CD4-positive, alpha-beta T cell treated with Interleukin-12 subunit alpha and Interleukin-12 subunit beta, for 1 hour (primary cell): ENCODE measurements around the gene ITPRID2.

Experiments
- DNase-seq: peaks from one replicate; pipeline ENCODE4 v3.0.0-alpha.2; 2020

ITPRID2 gene

DNA sequence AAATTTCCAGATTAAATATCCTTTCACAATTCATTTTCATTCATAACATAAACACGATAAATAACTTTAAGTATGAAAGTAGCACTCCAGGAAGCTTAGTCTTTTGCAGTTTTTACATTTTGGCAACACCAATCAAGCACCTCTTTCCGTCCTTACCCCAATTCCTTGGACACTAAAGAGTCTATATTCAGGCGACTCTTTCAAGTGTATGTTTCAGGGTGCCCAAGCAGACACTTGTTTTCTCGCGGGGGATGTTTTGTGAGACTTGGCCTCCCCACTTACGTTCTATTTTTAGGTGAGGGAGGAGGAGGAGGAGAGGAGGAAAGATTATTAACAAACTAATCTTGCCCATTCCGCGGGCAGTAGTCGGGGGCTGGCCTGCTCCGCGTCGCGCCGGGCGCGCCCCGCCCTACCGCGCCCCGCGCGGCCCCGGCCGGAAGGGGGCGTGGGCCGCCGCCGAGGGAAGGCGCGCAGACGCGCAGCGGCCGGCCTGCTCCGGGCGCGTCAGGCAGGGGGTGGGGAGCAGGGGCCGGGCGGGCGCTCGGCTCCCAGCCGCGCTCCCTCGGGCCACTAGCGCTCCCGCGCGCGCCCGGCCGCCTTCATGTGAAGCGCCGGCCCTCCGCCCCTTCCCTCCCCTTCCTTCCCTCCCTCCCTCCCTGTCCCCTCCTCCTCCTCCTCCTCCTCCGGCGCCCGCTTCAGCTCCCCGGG, at the start of gene ITPRID2:
ITPRID2 (plus strand) TSS at position 473 of the 708 bp plus-strand sequence. CDS start 337 bp downstream, outside the sequence.
- peak; percentile 69 for DNase-seq

DNA sequence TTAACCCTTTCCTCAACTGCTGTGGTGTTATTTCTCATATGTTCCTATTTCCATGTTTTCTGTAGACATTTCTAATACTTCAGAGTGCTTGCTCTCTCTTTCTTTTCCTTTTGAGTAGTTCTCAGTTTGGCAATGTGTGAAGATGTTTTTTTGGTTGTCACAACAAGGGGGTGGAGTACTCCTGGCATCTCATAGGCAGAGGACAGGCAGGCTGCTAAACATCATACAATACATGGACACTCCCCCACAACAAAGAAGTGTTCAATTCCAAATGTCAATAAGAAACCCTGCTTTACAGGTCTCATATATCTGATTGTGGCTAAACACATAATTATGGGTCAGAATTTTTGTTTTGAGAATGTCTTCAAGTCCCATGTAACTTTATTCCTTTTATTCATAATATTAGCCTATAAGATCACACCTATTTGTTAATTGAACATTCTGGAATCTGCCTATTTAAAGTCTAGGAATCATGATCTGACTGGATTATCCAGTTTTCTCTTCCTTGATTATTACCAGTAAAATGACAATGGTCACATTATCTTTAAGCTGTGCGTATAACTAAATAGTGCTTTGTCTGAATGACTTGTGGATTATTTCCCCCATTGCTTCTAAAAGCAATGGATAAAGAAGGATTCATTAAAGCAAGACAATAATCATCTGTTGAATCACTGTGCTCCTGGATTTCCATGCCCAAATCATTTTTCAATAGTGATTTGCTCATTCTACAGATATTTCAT, 46.8 kb upstream of the ITPRID2 start:
- no peak for DNase-seq

GRCh38 chr2:181846399-181847197, 44.9 kb upstream of the ITPRID2 start:
- no peak for DNase-seq

GRCh38 chr2:181847198-181847556, 44.4 kb upstream of the ITPRID2 start:
- DNase-seq = no peak

DNA sequence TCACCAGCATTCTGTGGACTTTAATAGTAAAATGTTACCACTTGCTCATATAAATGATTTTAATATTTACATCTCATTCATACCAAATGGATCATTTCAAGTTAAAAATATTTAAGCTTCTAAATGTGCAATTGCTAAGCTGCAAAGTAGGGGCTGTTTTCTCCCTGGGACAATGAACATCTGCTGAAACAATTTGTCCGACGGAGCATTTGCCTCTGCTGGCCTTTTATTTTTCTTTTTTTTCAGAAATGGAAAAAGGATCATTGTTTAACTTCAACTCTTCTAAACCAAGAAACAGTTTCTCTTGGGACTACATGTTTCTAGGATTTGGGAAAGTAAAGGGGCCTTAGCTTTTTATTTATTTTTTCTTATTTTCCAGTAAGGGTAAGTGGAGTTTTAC, 43.8 kb upstream of the ITPRID2 start:
- no peak for DNase-seq

DNA sequence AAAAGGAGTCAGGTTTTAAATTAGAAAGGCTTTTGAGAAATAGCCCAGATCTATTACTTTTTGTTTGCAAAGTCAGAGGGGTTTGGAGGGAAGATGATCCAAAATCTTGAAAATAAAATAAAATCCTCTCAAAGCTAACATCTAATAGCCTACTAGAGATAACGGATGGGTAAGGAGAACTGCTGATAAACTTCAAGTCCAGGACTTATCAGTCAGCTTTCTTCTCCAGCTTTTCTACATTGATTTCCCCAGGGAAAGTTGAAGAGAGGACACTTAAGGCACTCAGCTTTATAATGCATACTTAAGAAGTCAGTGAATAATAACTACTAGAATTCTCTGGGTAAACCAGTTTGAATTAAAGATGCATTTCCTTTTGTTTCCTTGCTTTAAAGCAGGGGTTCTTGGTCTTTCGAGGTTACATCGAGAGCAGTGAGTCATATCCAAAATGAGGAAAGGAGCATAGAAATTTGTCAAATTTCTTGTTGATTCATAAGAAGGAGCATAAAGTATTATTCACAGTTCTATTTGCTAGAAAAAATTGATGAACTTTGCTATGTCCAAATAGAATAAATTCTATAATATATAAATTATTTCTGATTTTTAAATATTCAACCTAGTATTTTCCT, 43.2 kb upstream of the ITPRID2 start:
- no peak for DNase-seq

DNA sequence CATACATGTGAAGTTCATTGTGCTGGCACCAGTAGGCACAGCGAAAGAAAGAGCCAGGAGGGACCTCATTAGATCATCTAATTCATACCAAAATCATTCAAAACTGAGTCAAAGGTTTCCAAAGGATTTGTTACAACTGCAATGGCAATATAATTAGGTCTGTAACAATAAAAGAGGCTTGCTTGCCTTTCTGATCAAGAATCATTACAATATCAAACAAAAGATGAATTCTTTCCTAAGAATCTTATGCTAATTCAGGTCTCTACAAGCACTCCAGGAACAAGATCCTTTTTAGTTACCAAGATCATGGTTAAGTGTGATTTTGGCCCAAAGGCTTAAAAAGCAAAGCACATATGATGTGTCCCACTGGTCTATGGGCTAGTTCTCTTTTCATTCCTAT, 41.9 kb upstream of the ITPRID2 start:
- DNase-seq = no peak

DNA sequence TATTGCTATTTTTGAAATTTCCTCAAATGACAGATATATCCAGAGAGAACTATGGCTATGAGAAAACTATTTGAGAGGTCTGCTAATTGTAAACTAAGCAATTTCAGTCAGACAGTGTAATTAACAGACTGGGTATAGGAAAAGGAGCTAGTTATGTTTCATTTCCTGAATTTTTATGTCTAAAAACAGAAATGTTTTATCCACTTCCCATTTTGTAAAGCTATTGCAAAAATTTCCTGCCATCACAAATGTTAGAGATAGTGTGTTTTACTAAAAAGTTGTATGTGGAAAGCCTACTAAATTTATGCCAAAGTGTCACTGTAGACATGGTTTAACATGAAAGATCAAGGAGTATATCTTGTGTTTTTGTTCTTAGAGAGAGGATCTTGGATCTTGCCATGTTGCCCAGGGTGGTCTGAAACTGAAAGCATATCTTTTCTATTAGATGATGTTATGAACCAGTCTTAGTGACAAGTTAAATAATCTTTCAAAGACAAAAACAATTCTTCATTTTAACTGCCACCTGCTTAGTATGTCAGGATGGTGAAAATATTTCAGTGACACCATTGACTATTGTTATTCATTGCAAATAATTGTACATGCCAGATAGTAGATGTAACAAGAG, 40.5 kb upstream of the ITPRID2 start:
- DNase-seq = no peak

GRCh38 chr2:181851726-181852125, 39.8 kb upstream of the ITPRID2 start:
- DNase-seq = no peak

- no peak for DNase-seq
These were observed 37.8 kb upstream of the ITPRID2 start for GRCh38 chr2:181853696-181854095.

- DNase-seq = no peak
These were observed 34.0 kb upstream of the ITPRID2 start for GRCh38 chr2:181857483-181857882.

DNA sequence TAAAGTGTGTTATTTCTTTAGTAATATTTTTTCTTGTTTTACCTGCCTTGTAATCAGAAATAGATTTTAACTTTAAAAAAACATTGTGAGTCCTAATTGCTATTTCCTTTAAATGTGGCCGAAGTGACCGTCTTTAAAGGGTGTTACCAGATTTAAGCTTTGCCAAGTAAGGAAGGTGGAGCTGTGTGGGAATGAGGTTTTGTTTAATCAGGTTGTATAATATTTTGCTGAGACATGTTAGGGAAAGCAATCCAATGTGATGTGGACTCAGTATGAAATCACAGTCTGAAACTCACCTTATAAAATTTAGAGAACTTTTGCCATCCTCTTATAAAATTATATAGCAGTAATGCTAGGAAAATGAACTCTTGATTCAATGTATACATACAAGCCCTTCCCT, 32.9 kb upstream of the ITPRID2 start:
- no peak for DNase-seq

DNA sequence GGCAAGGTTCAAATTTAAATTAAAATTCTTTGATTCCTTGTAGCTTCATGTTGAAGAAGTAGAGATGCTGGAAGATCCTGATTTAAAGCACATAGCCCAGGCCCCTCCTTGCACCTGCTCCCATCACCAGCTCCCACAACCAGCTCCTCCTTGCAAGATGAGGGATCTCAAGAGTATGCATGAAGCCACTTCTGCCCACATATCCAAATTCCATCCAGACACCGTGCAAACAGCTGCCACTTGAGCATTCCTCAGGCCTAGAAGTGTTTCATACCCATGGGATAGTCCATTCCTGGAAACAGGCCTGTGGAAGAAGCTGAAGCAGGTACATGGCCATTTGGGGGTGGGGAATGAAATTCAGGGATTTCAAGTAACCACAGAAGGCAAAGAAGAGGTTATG, 32.4 kb upstream of the ITPRID2 start:
- no peak for DNase-seq

GRCh38 chr2:181859803-181860202, 31.7 kb upstream of the ITPRID2 start:
- no peak for DNase-seq

DNA sequence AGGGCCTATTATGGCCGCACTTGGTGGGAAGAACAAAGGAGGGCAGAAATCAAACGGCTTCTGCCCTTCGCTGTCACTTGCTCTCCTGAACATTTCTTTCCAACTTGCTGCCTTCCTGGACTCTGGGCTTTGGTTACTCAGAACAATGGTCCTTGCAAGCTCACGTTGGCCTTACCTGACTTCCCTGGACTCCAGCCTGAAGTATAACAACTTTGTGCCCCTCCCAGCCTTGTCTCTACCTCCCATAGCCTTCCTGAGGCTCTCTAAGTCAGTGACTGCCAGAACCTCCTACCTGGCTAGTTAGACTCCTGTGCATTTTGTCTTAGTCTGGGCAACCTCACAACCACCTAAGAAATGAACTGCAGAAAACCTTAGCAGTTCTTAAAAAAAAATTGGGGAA, 30.2 kb upstream of the ITPRID2 start:
- no peak for DNase-seq

GRCh38 chr2:181862583-181863281, 28.8 kb upstream of the ITPRID2 start:
- DNase-seq = no peak

DNA sequence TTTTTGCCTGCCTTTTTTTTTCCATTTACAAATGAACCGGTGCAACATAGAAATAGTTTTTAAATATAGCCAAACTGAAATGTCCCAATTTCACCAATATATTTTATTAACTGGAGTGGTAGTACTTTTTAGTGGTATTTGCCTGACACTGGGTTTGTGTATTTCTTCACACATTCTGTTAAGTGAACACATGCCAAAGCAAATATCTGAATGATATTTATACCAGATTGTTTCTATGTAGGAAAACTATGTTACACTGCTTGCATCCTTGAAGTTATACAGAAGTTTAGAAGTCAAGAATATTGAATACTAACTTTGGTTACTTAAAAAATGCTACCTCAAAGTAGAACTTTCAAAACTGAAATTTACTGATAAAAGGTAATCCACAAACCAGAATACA, 19.4 kb upstream of the ITPRID2 start:
- DNase-seq = no peak

DNA sequence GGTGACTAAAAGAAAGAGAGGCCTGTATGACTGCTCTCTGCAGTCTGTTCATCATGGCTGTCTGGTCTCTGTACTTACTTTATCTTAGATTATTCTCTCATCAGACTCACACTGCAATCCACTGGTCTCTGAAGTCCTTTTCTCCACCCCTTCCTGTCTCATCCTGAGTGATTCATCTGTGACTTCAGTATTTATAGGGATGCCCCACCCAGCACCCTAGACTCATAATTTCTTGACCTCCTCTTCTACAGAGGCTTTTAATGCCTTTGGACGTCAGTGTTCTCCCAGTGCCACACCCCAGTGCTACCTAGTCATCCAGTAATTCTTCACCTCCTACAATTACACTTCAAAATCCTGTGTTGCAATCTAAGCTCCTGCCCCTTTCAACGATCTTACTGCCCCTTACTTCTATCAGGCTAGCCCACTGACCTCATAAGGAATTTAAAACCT, 14.9 kb upstream of the ITPRID2 start:
- DNase-seq = no peak

- DNase-seq = no peak
These were observed 14.3 kb upstream of the ITPRID2 start for GRCh38 chr2:181877181-181877664.

DNA sequence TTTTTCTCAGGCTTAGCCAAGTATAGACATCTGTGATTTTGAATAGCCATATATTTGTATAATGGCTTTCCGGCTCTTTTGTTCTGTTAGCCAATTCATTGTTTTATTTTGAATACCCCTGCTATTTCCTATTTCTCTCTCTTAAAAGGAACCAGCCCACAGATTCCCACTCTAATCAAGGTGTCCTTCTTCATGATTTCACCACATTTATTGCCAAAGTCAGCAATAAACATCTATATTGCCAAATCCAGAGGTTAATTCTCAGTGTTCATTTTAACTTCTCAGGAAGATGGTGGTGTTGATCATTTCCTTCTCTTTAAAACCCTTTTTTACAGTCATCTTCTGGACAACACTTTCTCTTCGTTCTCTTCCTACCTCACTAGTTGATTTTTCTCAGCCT, 13.1 kb upstream of the ITPRID2 start:
- no peak for DNase-seq

GRCh38 chr2:181879295-181879694, 12.2 kb upstream of the ITPRID2 start:
- DNase-seq = no peak
